ENCODE measurements around the gene ZNF839. TPM values are rescaled to one million over a fixed set of nuclear protein-coding genes. Genes with fewer than 3 reads are reported as not detected.

ZNF839 gene
- total and polyA plus RNA-seq, 2 of the 4 experiments (the other 2 are of a cell fraction), result 5.7 to 10.7 TPM

- dilution Hi-C loops (cut with HindIII; ENCODE audit: low sequenced_read_pairs, unreplicated experiment), result no loop called here
- Histone ChIP-seq H4K5ac (ENCODE audit: low read depth, low read length) (no peak overlapping the region), H3K4me2 (ENCODE audit: low read depth, low read length) (no peak overlapping the region), H3K14ac (replicated peaks; ENCODE audit: low read depth, low read length) (no peak overlapping the region), H4K8ac (ENCODE audit: low read depth in 2 of 2, low read length in 2 of 2) (no peak overlapping the region), H2AFZ (replicated peaks; ENCODE audit: low read length, poor library complexity) (no peak overlapping the region), H3K18ac (ENCODE audit: low read depth, low read length) (no peak overlapping the region), H3K56ac (ENCODE audit: extremely low read depth, insufficient read depth, low read length) (no peak overlapping the region), H2BK15ac (ENCODE audit: low read depth, low read length) (no peak overlapping the region), H2AK5ac (ENCODE audit: low read depth, low read length) (no peak overlapping the region), H2AK9ac (replicated peaks; ENCODE audit: low read depth, low read length, poor library complexity) (no peak overlapping the region), H3K9me3 (ENCODE audit: control insufficient read depth, insufficient read depth, low read length) (no peaks in the 10 kb centered on the region; the same call in 1 of the 2 replicates), H3K9me1 (ENCODE audit: insufficient read depth, low read length) (0 out of 2 replicates have a peak, but pooled peaks cover 2% of the 10 kb centered on the region), H3K4me3 (ENCODE audit: insufficient read depth, low read depth, low read length) (no peak overlapping the region), H3K4ac (ENCODE audit: low read depth, low read length) (no peak overlapping the region), H4K20me1 (ENCODE audit: insufficient read depth, low read length) (no peaks in the 10 kb centered on the region; the same call in 1 of the 2 replicates), H3K36me3 (ENCODE audit: control insufficient read depth, insufficient read depth, low read length) (peaks cover 3% of the 10 kb centered on the region; the same call in 1 of the 2 replicates), H3K23ac (ENCODE audit: low read depth, low read length) (no peak overlapping the region), H2BK120ac (ENCODE audit: low read depth, low read length) (no peak overlapping the region), H3K27ac (ENCODE audit: insufficient read depth, low read length) (no peak overlapping the region), H3K4me1 (ENCODE audit: control insufficient read depth, insufficient read depth, low read length) (peaks cover 10% of the 10 kb centered on the region), H3K79me1 (ENCODE audit: low read depth in 1 of 2, low read length in 2 of 2) (peaks cover 10 to 30% of the 10 kb centered on the region in 2 experiments; a peak in 3 of 4 replicates), H2BK5ac (ENCODE audit: low read depth, low read length, poor library complexity, severe bottlenecking) (no peak overlapping the region), H3K9ac (ENCODE audit: low read depth, low read length) (no peak overlapping the region), H4K91ac (ENCODE audit: insufficient read depth, low read depth, low read length) (no peak overlapping the region), H2BK20ac (ENCODE audit: low read depth, low read length) (no peak overlapping the region), H3K27me3 (ENCODE audit: control insufficient read depth, insufficient read depth, low read length) (no peaks in the 10 kb centered on the region)
- no CpG with 5 or more reads among the region's 2 CpGs for WGBS, 2 experiments (ENCODE audit: extremely low coverage in 2 of 2, insufficient read length in 1 of 2)
- ChIA-PET POLR2A (ENCODE audit: unreplicated experiment) (no interaction called here), CTCF (no interaction called here)
- no peak for DNase-seq
- in situ Hi-C loops (cut with MboI; ENCODE audit: low sequenced_read_pairs), result no loop called here
- ATAC-seq (ENCODE audit: low read depth), result no peak
- intact Hi-C loops (cut with micrococcal nuclease), result no loop called here
- TF ChIP-seq SMC3 (IDR thresholded peaks at IDR 0.05; ENCODE audit: low read depth, low read length) (no peak), RCOR1 (IDR thresholded peaks at IDR 0.05; ENCODE audit: insufficient replicate concordance, low read length) (no peak), BHLHE40 (IDR thresholded peaks at IDR 0.05; ENCODE audit: low read depth, low read length) (no peak), RFX5 (IDR thresholded peaks at IDR 0.05; ENCODE audit: low read depth, low read length) (no peak), NFE2L2 (IDR thresholded peaks at IDR 0.05; ENCODE audit: low read depth, low read length) (no peak), FOS (IDR thresholded peaks at IDR 0.05; ENCODE audit: low read depth, low read length) (no peak), CEBPB (IDR thresholded peaks at IDR 0.05; ENCODE audit: low read depth, low read length) (no peak), POLR2A (IDR thresholded peaks at IDR 0.05; ENCODE audit: low read depth, low read length) (no peak), MAZ (IDR thresholded peaks at IDR 0.05; ENCODE audit: borderline replicate concordance, low read depth, low read length) (no peak), MAFK (IDR thresholded peaks at IDR 0.05; ENCODE audit: low read depth, low read length) (no peak), CHD1 (IDR thresholded peaks at IDR 0.05; ENCODE audit: low read depth, low read length) (no peak)
- TF ChIP-seq, protein P1, sequence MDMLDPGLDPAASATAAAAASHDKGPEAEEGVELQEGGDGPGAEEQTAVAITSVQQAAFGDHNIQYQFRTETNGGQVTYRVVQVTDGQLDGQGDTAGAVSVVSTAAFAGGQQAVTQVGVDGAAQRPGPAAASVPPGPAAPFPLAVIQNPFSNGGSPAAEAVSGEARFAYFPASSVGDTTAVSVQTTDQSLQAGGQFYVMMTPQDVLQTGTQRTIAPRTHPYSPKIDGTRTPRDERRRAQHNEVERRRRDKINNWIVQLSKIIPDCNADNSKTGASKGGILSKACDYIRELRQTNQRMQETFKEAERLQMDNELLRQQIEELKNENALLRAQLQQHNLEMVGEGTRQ (IDR thresholded peaks at IDR 0.05; ENCODE audit: low read depth, low read length), result no peak
- TF ChIP-seq, protein P2, sequence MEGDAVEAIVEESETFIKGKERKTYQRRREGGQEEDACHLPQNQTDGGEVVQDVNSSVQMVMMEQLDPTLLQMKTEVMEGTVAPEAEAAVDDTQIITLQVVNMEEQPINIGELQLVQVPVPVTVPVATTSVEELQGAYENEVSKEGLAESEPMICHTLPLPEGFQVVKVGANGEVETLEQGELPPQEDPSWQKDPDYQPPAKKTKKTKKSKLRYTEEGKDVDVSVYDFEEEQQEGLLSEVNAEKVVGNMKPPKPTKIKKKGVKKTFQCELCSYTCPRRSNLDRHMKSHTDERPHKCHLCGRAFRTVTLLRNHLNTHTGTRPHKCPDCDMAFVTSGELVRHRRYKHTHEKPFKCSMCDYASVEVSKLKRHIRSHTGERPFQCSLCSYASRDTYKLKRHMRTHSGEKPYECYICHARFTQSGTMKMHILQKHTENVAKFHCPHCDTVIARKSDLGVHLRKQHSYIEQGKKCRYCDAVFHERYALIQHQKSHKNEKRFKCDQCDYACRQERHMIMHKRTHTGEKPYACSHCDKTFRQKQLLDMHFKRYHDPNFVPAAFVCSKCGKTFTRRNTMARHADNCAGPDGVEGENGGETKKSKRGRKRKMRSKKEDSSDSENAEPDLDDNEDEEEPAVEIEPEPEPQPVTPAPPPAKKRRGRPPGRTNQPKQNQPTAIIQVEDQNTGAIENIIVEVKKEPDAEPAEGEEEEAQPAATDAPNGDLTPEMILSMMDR (conservative IDR thresholded peaks at IDR 0.05; ENCODE audit: low read depth, low read length), result no peak
- BruUV-seq (replicated peaks), result no TSS peak
Observed at GRCh38 chr14:102389246-102389645, 69.7 kb downstream of the ZNF839 start.

Data from IMR-90 (cell line).